Stimulated activated CD8-positive, alpha-beta memory T cell treated with anti-CD3 and anti-CD28 coated beads, Interleukin-2, amount 100 ng/mL, for 48 hours (primary cell): ENCODE results near the gene THY1.
"Not testable (repeated sequence)": the region's sequence is repeated elsewhere in the genome, so short reads cannot be mapped to it uniquely, and the experiment has no call there.

Experiments
- DNase-seq, 2 donors: peaks; one replicate each; pipeline ENCODE4 v3.0.0-alpha.2; 2020; ENCODE audit warnings: low read depth in 2 of 2

THY1 gene

DNA sequence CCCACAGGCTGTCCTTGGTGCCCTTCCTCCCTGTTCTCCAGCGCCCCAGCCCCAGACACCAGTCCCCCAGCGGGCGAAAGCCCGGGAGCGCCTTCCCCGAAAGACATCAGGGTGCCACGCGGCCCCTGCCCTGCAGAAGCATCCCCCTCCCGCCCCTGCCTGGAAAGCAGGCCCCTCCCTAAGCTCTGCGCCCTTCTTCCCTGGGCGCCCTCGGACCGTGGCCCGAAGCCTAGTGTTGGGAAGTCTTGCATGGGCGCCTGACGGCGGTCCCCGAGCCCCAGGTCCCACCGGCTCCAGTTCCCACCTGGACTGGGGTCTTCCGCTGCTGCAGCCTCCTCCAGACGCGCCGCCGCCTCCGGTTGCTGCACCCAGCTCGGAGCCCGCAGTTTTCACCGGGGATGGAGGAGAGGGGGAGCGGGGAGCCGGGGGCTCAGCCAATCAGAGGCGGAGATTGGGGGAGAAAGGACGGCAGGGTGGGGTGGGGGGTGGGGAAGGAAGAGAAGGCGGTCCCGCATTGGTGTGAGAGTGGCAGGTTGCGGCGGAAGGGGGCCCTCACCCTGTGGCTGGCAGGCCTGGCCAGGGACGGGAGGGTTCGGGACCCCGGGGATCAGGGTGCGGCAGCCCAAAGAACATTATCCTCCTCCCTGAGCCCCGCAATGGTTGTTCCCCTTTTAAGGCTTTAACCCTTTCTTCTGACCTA, at the start of gene THY1:
Gene THY1, minus strand, starts transcription at position 364 of the 700 bp plus-strand sequence. CDS start 2,267 bp downstream, outside the sequence.
- no peak for DNase-seq

DNA sequence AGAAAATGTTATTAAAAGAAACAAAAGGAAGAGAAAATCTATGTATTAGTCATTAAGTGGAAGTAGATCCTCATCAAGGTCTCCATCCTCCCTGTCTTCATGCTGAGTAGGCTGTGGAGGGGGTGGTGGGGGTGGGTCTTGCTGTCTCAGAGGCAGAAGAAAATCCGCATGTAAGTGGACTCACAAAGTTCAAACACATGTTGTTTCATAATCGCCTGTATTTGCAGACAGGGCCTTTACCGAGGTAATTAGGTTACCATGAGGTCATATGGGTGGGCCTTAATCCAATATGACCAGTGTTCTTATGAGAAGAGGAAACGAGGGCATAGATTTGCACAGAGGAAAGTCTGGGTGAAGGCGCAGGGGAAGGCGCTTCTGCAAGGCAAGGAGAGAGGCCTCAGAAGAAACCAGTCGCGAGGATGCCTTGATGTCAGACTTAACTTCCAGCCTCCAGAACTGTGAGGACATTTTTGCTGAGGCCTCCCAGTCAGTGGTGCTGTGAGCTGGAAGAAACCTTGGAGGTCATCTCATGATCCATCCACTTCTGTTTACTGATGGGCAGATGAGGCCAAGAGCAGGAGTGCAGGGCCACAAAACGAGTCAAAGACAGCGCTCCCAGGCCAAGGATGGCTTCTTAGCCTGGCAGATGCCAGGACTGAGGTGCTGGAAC, 49.3 kb upstream of the THY1 start:
- DNase-seq, result no peak

DNA sequence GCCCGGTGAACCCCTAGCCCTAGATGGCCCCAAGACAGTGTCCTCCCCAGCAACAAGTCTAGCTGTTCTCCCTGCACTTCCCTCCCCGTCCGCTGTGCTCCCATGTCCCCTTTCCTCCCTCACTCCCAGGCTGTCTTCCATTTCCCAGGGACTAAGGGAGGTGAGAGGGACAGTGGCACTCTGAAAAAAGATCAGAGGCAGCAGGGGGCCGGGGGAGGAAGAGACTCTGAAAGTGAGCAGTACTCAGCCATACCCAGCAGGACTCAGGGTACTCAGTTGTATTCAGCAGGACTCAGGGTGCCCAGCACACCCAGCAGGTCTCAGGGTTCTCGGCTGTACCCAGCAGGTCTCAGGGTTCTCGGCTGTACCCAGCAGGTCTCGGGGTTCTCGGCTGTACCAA, 48.4 kb upstream of the THY1 start:
- DNase-seq, result no peak

DNA sequence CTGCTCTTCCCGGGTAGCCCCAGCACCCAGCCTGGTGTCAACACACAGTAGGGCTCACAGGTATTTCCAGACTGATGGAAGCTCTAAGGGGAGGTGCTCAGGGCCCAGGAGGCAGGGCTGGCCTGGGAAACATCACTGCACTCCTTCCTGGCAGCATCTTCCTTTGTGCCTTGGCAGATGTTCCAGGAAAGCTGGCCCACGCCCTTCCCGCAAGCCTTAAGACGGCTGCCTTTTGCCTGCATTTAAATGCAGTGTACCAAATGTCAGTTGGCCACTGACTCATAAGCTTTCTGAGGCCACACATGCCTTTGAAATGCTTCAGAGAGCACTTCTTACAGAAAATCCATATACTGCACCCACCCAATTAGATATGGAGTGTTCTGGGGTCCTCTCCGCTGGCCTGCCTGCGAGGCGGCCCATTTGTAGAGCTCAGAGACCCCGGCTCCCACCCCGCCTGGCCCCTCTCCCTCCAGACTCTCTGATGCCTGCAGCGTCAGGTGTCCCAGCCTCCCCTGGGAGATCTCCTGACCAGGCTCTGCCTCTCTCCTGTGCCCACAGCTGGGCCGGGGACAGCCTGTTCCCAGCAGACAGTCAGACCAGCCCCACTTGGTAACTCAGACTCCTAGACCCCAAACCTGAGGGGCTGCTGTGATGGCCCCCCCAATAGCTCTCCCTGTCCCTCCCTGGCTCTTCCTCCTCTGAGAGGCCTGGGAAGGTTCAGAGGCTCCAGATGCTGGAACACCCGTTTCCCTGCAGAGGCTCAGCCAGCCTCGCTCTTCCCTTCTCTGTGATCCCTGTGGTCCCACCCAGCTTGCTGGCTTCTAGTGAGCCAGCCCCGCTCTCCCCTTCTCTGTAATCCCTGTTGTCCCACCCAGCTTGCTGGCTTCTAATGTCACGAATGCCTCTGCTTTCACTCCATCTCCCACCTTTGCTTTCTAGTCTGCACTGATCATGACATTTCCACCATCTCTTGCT, 47.6 kb upstream of the THY1 start:
- no peak for DNase-seq

DNA sequence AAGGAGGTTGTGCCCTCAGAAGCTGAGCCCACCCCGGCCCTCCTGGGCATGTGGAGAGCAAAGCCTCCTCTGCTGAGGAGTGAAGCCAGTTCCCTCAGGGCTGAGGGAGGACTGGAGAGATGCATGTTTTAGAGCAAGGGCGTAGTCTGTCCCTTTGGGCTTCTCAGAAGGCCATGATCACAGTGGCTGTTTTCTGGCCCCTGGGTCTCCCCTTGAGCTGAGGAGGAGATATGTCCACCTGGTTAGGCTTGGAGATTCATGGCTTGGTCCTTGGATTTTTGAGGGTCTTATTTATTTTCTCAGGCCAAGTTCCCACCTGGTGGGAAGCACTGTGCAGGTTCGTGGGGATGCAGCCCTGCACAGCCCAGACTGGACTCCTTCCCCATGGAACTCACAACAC, 46.5 kb upstream of the THY1 start:
- DNase-seq, result no peak

DNA sequence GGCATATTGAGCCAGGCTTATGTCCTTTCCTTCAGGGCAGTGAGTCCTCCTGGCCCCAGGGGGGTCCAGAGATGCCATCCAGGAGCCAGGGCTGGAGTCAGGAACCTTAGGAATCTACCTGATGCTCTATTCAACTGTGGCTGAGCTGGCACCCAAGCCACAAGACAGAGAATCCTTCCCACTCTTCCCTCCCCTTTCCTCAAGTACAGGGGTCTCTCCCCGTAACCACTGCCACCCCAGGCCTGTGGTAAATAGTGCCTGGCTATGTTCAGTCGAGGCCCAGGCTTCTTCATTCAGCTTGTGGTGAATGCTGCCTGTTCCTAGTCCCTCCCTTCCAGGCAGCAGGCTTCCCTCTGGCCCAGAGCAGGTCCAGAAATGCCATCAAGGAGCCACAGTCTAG, 45.5 kb upstream of the THY1 start:
- no peak for DNase-seq

DNA sequence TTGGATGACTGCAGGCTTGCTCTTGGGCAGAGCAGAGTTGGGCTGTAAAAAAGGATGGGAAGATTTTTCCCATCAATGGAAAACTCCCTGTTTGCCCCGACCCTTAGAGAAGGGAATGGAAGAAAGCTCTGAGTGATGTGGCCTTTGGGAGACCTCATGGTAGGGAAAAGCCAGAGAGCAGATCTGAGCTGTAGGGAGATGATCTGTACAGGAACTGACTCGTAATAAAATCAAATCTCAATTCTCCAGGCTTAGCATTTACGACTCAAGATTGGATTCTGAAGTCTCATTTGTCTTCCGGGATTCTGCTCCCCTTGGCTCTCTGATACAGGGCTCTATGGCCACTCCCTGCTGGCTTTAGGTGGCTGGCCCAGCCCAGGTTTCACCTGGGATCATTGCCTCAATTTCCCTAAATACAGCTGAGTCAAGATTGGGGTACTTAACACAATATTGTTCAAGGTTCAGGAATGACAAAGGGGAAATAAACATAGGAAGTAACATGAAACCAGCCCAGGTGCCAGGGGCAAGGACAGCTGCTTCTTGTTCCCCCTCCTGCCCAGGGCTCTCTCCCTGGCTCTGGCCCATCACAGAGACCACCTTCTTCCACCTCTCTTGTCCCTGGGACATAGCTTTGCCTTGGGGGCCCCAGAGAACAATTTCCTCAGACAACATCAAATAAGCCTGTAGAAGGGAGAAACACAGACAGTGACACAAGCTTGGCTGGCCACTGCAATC, 38.4 kb upstream of the THY1 start:
- no peak for DNase-seq

DNA sequence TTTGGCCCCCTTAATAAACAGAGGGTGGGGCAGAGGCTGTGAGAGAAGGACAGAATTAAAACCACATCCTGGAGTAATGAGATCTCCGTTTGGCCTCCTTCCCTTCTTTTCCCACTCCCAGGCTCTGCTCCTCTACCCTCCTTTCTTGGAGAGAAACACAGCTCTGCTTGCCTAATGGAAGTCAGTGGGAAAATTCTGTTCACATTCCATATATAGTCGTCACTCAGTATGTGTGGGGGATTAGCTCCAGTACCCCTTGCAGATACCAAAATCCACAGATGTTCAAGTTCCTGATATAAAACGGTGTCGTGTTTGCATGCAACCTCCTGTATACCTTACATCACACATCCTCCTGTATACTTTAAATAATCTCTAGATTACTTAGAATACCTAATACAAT, 37.6 kb upstream of the THY1 start:
- no peak for DNase-seq

DNA sequence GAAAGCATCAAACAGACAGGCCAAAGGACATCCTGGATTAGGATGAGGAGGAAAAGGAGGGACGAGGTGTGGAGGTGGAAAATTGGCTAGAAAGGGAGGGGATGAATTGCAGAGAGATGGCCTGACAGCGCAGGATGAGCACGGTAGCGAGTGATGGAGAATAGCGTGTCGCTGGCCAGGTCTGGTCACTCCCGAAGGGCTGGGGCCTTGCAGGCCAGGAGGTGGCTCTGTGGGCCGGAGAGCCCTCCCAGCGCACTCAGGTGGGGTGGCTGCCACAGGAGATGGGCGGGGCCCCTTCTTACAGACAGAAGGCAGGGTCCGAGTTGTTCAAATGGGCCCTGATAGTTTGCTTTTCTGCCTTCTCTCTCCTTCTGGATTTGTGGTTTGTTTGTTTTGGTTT, 37.1 kb upstream of the THY1 start:
- DNase-seq, result no peak

DNA sequence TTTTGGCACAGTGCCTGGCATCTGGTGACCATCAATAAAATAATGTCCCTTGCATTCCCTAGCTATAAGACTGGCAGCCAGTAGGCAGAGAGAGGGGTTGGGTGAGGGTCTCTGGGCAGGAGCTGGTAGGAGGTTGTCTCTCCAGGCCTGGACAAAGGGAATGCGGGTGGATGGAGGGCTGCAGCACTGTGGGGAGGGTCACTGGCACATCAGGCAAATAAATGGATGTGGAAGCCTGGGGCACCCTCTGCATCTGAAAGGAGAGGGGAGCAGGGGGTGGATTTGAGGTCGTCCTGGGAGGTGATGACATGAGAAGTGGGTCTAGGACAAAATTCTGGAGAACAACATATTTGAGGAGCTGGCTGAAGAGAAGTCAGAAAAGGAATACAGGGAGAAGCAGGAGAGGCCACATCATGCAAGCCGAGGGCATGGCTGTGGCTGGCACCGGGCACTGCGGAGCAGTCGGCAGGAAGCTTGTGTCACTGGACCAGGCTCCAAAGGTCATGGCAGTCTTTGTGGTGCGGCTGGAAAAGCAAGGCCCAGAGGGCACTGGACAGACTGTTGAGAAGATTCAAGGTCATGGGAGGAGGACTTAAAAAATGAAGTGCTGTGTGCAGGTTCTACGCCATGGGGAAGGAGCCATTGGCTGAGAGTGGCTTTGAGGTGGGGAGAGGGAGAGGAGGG, 36.5 kb upstream of the THY1 start:
- no peak for DNase-seq

DNA sequence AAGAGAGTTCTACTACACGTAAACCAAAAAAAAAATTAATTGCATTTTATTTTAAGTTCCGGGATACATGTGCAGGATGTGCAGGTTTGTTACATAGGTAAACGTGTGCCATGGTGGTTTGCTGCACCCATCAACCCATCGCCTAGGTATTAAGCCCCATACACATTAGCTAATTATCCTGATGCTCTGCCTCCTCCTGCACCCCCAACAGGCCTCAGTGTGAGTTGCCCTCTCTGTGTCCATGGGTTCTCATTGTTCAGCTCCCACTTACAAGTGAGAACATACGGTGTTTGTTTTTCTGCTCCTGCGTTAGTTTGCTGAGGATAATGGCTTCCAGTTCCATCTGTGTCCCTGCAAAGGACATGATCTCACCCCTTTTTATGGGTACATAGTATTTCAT, 32.7 kb upstream of the THY1 start:
- not testable (repeated sequence) for DNase-seq

DNA sequence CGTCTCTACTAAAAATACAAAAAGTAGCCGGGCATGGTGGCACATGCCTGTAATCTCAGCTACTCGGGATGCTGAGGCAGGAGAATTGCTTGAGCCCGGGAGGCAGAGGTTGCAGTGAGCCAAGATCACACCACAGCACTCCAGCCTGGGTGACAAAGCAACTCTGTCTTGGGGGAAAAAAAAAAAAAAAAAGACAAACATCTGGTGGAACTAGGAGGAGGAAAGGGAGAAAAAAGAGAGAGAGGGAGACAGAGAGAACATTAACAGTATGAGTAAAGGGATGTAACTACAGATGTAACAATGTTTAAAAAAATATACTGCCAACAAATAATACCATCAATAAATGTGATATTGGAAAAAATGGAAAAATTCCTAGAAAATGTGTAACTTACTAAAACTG, 32.3 kb upstream of the THY1 start:
- not testable (repeated sequence) for DNase-seq

DNA sequence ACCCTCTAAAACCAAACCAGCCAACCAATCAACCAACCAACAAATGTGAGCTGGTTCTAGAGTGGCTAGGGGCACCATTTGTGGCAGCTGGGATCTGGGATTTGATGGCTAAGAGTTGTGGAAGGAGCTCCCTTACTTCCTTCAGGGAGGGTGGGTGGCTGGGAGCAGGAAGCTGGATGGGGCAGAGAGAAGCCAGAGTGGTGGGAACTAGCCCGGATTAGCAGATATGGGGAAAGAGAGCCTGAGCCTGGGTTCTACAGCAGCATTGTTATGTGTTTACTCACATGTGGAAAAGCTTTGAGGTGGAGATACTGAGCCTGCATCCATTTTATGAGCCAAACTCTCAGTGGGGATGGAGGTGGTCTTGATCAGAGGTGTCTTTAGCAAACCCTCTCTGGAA, 30.9 kb upstream of the THY1 start:
- DNase-seq, result no peak

DNA sequence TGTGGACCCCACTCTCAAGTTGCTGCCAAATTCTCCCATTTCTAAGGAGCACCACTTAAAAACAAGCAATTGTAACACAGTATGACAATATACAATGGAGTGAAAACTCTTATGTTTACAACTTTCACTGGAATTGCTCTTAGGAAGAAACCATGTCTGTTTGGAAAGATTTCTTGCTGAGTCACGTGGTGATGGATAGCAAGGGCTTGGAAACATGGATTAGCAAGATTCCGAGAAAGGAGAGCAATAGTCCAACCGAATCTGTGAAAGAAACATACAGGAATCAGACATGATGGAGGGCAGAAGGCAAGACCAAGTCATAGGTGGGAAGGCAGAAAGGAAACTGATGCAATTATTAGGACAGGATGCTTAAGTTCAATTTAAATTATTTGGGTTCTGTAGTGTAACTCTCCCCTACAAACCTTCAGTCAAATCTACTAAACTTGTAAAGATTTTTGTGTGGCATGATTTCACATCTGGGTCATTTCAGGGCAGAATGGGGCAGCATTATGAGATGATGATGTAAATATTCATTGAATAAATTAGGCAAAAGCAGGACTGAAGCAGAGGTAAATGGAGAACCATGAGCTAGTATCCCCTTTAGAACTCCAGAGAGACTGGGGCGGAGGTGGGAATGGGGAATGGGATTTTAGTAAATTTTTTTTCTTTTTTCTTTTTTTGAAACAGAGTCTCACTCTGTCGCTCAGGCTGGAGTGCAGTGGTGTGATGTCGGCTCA, 27.8 kb upstream of the THY1 start:
- DNase-seq, result no peak

DNA sequence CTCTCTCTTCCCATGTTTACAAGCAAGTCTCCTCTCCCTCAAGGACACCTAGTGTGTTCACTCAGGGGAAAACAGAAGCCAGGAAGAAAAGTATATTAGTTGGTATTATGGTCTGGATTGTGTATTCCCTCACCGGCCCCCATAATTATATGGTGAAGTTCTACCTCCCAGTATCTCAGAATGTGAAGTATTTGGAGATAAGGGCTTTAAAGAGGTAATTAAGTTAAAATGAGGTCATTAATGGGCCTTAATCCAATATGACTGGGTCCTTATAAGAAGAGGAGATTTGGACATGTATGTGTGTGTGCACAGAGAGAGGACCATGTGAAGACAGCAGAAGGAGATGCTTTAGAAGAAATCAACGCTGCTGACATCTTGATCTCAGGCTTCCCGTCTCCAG, 26.5 kb upstream of the THY1 start:
- no peak for DNase-seq

DNA sequence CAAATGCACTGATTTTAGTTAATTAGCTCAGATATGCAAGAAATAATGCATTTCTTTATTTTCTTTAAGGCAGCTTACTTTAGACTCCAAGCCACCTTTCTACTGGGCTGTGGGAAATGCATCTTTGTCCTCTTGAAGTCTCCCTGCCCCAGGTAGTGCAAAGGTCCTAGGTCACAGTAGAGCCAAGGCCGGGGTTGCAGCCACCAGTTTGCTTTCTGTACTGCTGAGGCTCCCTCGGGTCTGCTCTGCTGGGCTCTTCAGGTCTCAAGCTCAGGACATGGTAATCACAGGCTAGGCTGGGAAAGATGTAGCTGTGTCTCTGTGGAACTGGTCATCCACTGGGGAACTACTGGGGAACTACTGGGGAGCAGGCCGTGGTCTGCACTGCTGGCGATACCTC, 25.4 kb upstream of the THY1 start:
- no peak for DNase-seq

DNA sequence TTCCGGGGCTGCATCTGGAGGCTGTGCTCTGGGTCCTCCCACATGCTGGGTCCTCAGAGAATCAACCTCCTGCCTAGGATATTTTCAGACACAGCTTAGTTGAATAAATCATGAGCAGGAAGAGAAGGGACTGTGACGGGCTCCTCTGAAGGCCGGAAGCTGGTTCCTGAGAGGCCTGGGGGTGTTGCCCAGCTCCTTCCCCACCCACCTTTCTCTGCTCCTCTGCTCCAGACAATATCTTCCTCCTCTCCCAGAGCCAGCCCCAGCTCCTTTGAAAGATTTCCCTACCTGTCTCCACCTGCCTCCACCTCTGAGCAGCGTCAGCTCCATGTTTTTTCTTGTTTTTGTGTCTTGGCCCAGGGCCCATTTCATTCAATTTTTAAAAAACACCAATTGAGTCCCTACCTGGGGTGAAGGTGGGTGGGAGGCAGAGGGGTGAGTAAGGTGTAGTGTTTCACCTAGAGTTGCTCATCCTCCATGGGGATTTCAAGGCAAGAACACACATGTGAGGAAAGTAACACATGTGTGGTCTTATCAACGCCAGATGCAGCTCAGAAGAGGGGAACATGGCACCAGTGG, 24.8 kb upstream of the THY1 start:
- no peak for DNase-seq

DNA sequence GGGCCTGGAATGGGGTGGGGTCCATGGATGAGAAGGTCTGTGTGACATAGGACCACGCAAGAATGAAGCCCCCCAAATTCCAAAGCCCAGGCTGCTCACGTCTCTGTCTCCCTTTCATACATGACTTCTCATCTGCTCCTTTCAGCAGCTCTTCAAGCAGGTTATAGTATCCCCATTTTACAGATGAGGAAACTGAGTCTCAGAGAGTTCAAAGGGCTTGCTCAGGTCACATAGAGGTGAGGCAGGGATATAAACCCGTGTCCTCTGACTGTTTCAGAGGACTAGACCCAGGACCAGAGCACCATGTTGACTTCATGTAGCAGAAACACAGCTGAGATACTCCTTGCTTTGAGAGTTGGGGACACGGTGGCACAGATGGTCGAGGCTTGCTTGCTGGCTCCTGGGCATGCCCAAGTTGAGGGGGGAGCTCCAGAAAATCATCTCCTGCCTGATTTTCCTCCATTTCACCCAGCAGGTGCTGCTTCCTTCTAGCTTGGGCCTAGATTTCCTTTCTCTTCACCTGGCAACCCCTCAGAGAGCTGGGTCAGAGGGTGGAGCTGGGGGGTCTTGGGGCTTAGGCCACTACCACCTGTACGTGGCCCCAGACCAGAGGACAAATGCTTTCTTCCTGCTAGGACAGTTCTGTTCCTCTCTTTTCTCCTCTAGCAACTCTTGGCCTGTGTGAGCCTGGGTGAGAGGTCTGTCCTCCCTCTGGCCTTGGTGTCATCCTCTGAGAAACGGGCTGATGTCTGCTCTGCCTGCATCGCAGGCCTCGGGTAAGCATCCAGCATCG, 24.1 kb upstream of the THY1 start:
- DNase-seq, result no peak

DNA sequence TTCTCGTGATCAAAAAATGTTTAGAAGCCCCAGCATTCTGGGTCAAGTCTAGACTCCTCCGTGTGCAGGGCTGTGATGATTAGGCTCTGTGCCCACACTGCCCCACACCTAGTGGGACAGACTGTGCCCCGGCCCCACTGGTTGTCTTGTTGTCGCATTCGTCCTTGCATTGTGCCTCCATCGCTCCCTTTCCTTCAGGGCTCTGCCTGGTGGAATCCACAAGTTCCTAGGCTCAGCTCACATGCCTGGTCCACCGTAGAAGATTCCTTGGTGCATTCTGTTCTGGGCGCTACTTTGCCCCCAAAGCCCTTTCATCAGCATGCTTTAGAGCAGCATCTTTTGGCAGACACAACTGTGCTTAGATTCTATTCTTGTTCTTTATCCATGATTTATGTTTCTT, 23.5 kb upstream of the THY1 start:
- DNase-seq, result no peak
